Measurements from ENCODE around the gene CROCC2. TPM values are rescaled to one million over a fixed set of nuclear protein-coding genes. Genes with fewer than 3 reads are reported as not detected.

The CROCC2 gene
- total and polyA plus RNA-seq, 2 of the 13 experiments (the other 11 are each of a cell fraction or from before 2014, with no cell fraction given) = not detected

DNA sequence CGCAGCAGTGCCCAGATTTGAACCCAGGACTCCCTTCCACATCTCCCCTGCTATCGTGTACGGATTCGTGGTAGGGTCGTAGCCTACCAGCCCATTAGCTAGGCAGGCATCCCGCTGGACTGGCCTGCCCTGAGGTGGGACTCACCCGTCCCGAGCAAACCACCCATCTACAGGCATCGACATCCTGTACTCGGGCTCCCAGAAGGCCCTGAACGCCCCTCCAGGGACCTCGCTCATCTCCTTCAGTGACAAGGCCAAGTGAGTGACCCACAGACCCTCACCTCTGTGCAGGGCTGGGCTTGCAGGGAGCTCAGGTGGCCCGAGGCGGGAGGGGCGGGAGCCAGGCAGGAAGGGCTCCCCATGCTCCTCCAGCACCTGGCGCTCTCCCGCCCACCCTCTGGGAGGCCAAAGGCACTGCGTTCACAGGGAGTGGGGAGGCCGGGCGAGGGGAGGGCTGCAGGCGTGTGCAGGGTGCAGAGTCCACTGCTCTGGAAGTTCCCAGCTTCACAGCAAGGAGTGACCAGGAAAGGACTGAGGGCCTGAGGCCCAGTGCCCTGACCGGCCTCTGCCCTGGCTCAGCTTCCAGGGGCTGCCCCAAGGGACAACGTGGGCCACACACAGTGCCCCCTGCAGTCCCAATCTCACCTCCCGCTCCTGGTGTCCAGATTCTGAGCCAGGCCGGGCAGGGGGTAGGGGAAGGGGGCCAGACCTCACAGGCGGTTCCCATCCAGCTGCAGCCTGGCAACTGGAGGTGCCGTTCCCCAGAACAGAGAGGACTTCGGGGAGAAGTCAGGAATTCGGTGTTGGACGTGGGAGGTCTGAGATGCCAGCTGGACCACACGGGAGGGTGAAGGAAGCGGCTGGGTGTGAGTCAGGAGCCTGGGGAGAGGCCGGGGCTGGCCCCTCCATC lies 32.1 kb upstream of the CROCC2 start (continued):
- TF ChIP-seq YY1 (IDR thresholded peaks at IDR 0.05; ENCODE audit: insufficient read depth, insufficient replicate concordance, low read depth, low read length) (peak; percentile 41), MATR3 (CRISPR knock-in tag; IDR thresholded peaks at IDR 0.05) (no peak), ZSCAN12 (CRISPR knock-in tag; IDR thresholded peaks at IDR 0.05) (no peak), ETV6 (CRISPR knock-in tag; conservative IDR thresholded peaks at IDR 0.05) (no peak; the same call in 1 of the 2 replicates), SPEN (CRISPR knock-in tag; IDR thresholded peaks at IDR 0.05; ENCODE audit: low read depth) (peak; percentile 100), MBD4 (IDR thresholded peaks at IDR 0.05; ENCODE audit: borderline replicate concordance, low read length) (no peak), SMAD1 (CRISPR knock-in tag; IDR thresholded peaks at IDR 0.05; ENCODE audit: borderline replicate concordance, low read depth) (peak; percentile 95; the same call in 1 of the 2 replicates), ZBTB10 (CRISPR knock-in tag; IDR thresholded peaks at IDR 0.05; ENCODE audit: borderline replicate concordance) (no peak), CC2D1A (CRISPR knock-in tag; IDR thresholded peaks at IDR 0.05) (no peak), SIN3A (IDR thresholded peaks at IDR 0.05; ENCODE audit: borderline replicate concordance, low read depth, low read length) (peak; percentile 85), CBX1 (IDR thresholded peaks at IDR 0.05; ENCODE audit: low read depth) (no peak), ZBTB8A (CRISPR knock-in tag; IDR thresholded peaks at IDR 0.05; ENCODE audit: borderline replicate concordance, low read depth) (no peak; the same call in 1 of the 2 replicates), ZNF652 (CRISPR knock-in tag; IDR thresholded peaks at IDR 0.05; ENCODE audit: borderline replicate concordance, low read depth) (no peak; the same call in 1 of the 2 replicates), ARNT2 (CRISPR knock-in tag; IDR thresholded peaks at IDR 0.05; ENCODE audit: low read depth) (peak; percentile 46; the same call in 1 of the 2 replicates), ZNF761 (CRISPR knock-in tag; conservative IDR thresholded peaks at IDR 0.05) (0 out of 2 replicates have a peak, but pooled peaks have one; percentile 48), HNF1A (IDR thresholded peaks at IDR 0.05; ENCODE audit: low read depth) (peak; percentile 34; the same call in 1 of the 2 replicates), HNF1A (CRISPR knock-in tag; IDR thresholded peaks at IDR 0.05; ENCODE audit: borderline replicate concordance) (no peak; the same call in none of the 2 replicates), E2F5 (CRISPR knock-in tag; conservative IDR thresholded peaks at IDR 0.05) (0 out of 2 replicates have a peak, but pooled peaks have one; percentile 14)
- TF ChIP-seq, protein P1, sequence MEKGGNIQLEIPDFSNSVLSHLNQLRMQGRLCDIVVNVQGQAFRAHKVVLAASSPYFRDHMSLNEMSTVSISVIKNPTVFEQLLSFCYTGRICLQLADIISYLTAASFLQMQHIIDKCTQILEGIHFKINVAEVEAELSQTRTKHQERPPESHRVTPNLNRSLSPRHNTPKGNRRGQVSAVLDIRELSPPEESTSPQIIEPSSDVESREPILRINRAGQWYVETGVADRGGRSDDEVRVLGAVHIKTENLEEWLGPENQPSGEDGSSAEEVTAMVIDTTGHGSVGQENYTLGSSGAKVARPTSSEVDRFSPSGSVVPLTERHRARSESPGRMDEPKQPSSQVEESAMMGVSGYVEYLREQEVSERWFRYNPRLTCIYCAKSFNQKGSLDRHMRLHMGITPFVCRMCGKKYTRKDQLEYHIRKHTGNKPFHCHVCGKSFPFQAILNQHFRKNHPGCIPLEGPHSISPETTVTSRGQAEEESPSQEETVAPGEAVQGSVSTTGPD (CRISPR knock-in tag; IDR thresholded peaks at IDR 0.05) = 0 out of 2 replicates have a peak, but pooled peaks have one; percentile 30

Data from HepG2 (cell line).